ENCODE data around the gene POPDC2.

Gene POPDC2

GRCh38 chr3:119669906-119670570 is 9.6 kb upstream of the POPDC2 start:
- no peak overlapping the region for H3K4me3 ChIP-seq (ENCODE audit: low read depth, low read length)
- DNase-seq (ENCODE audit: low read depth) = no peak
- no peak for TF ChIP-seq CTCF (IDR thresholded peaks at IDR 0.05; ENCODE audit: insufficient read depth, low read depth, low read length, missing control alignments)

GRCh38 chr3:119665954-119666559 is 5.7 kb upstream of the POPDC2 start:
- no peak for TF ChIP-seq CTCF (IDR thresholded peaks at IDR 0.05; ENCODE audit: insufficient read depth, low read depth, low read length, missing control alignments)
- DNase-seq (ENCODE audit: low read depth) = no peak

GRCh38 chr3:119664850-119665379 is 4.5 kb upstream of the POPDC2 start:
- no peak for TF ChIP-seq CTCF (IDR thresholded peaks at IDR 0.05; ENCODE audit: insufficient read depth, low read depth, low read length, missing control alignments)
- peak; percentile 22 for DNase-seq (ENCODE audit: low read depth)

More at GRCh38 chr3:119665954-119666559, 5.7 kb upstream of the POPDC2 start:
- H3K4me3 ChIP-seq (ENCODE audit: low read depth, low read length) = no peak overlapping the region

GRCh38 chr3:119664370-119664769 is 4.0 kb upstream of the POPDC2 start:
- no peak overlapping the region for H3K4me3 ChIP-seq (ENCODE audit: low read depth, low read length)
- no peak for DNase-seq (ENCODE audit: low read depth)
- no peak for TF ChIP-seq CTCF (IDR thresholded peaks at IDR 0.05; ENCODE audit: insufficient read depth, low read depth, low read length, missing control alignments)

More at GRCh38 chr3:119664850-119665379, 4.5 kb upstream of the POPDC2 start:
- no peak overlapping the region for H3K4me3 ChIP-seq (ENCODE audit: low read depth, low read length)

- TF ChIP-seq CTCF (IDR thresholded peaks at IDR 0.05; ENCODE audit: insufficient read depth, low read depth, low read length, missing control alignments) = no peak
- no peak for DNase-seq (ENCODE audit: low read depth)
- no peak overlapping the region for H3K4me3 ChIP-seq (ENCODE audit: low read depth, low read length)
These were observed 3.5 kb upstream of the POPDC2 start for GRCh38 chr3:119663885-119664284.

- peak; percentile 25 for DNase-seq (ENCODE audit: low read depth)
- TF ChIP-seq CTCF (IDR thresholded peaks at IDR 0.05; ENCODE audit: insufficient read depth, low read depth, low read length, missing control alignments) = peak; percentile 15
These were observed 2.4 kb upstream of the POPDC2 start for GRCh38 chr3:119662604-119663373.

More at GRCh38 chr3:119662604-119663373, 2.4 kb upstream of the POPDC2 start:
- H3K4me3 ChIP-seq (ENCODE audit: low read depth, low read length) = no peak overlapping the region
